SK-N-MC (cell line): ENCODE measurements around the gene RBM23.

Experiments used
- EZH2 ChIP-seq: fragments of 200-600 bp; sonication (generic); IDR thresholded peaks from one replicate; pipeline ENCODE4 v1.6.1; 2017; ENCODE audit warnings: antibody characterized with exemption
- POLR2AphosphoS5 ChIP-seq: IDR thresholded peaks from 2 replicates; pipeline ENCODE4 v1.6.1; 2012; ENCODE audit warnings: mild to moderate bottlenecking, low read depth, low read length, borderline replicate concordance

- no peak for TF ChIP-seq POLR2AphosphoS5
- no peak for TF ChIP-seq EZH2
Measured at GRCh38 chr14:22845821-22846625, 72.9 kb downstream of the RBM23 start.
